GM12878 (cell line): ENCODE measurements around the gene RRAS. TPM values are rescaled to one million over a fixed set of nuclear protein-coding genes. Genes with fewer than 3 reads are reported as not detected.

Source experiments
- ATAC-seq: fragments of 200-7000 bp; cut with Tn5 transposase; 3 replicates; pipeline ENCODE4 v1.9.1; 2020; ENCODE audit warnings: mild to moderate bottlenecking, moderate library complexity
- BruUV-seq: library from RNA; stranded (reverse); fragments of 400-500 nt; replicated peaks from 2 replicates; lab custom pipeline; 2021; lab: Mats Ljungman, UMichigan
- CTCF ChIA-PET: fragments of 300-600 bp; sonication (Branson Sonifier 250); formaldehyde crosslinking; extraction: SDS; loops from one replicate; lab custom pipeline; 2021; ENCODE audit warnings: inconsistent platforms; lab: Yijun Ruan, JAX
- POLR2A ChIA-PET: fragments of 350-600 bp; formaldehyde crosslinking; extraction: SDS; loops from one replicate; lab custom pipeline; 2021; ENCODE audit warnings: inconsistent platforms; lab: Charles Lee
- RAD21 ChIA-PET: fragments of 300-600 bp; sonication (Branson Sonifier 250); formaldehyde crosslinking; loops from one replicate; lab custom pipeline; 2023; ENCODE audit warnings: antibody characterized with exemption; ENCODE audit not compliant: unreplicated experiment; lab: Charles Lee
- SMC1A ChIA-PET: fragments of 300-600 bp; sonication (Branson Sonifier 250); formaldehyde crosslinking; loops from one replicate; lab custom pipeline; 2023; ENCODE audit not compliant: unreplicated experiment, uncharacterized antibody; lab: Charles Lee
- DNase-seq: peaks from one replicate; pipeline ENCODE4 v3.0.0-alpha.2; 2011; ENCODE audit warnings: low read depth, low spot score
- FAIRE-seq: peaks from 3 replicates; lab custom pipeline; 2011; peaks lifted over from hg19 to GRCh38; lab: Jason Lieb, UNC
- H2AFZ ChIP-seq: 2 replicates; pipeline ENCODE4 v1.6.0; 2011; ENCODE audit warnings: low read depth, low read length, control low read depth; ENCODE audit not compliant: control insufficient read depth
- H3K27ac ChIP-seq: 2 replicates; pipeline ENCODE4 v1.5.1; 2011; ENCODE audit warnings: control low read depth; ENCODE audit not compliant: control insufficient read depth, insufficient read depth
- H3K27me3 ChIP-seq, 2 experiments: replicated peaks in 1 of 2; 2 replicates each; pipeline versions ENCODE4 v1.6.0 to v1.6.1; 2011; ENCODE audit warnings: low read length in 1 of 2; ENCODE audit not compliant: control insufficient read depth in 2 of 2, insufficient read depth in 2 of 2
- H3K36me3 ChIP-seq, 2 experiments: 2 replicates each; pipeline ENCODE4 v1.5.1; 2011; ENCODE audit warnings: low read length in 1 of 2; ENCODE audit not compliant: control insufficient read depth in 2 of 2, insufficient read depth in 2 of 2
- H3K4me1 ChIP-seq: 2 replicates; pipeline ENCODE4 v1.6.1; 2011; ENCODE audit warnings: mild to moderate bottlenecking, low read length, moderate library complexity, mixed read lengths; ENCODE audit not compliant: control insufficient read depth, insufficient read depth
- H3K4me2 ChIP-seq: 2 replicates; pipeline ENCODE4 v1.6.0; 2011; ENCODE audit warnings: control low read depth; ENCODE audit not compliant: control insufficient read depth, insufficient read depth
- H3K4me3 ChIP-seq: fragments of 200-600 bp; sonication (generic); 2 replicates; pipeline ENCODE4 v1.5.1; 2016
- H3K79me2 ChIP-seq: 2 replicates; pipeline ENCODE4 v1.6.0; 2011; ENCODE audit warnings: low read length; ENCODE audit not compliant: control insufficient read depth, insufficient read depth
- H3K9ac ChIP-seq: 2 replicates; pipeline ENCODE4 v1.8.0; 2011; ENCODE audit warnings: low read length, control low read depth, mixed read lengths; ENCODE audit not compliant: control insufficient read depth, insufficient read depth
- H3K9me3 ChIP-seq: replicated peaks from 3 replicates; pipeline ENCODE4 v1.5.1; 2011; ENCODE audit warnings: mild to moderate bottlenecking, low read length; ENCODE audit not compliant: control insufficient read depth, insufficient read depth
- H4K20me1 ChIP-seq: 2 replicates; pipeline ENCODE4 v1.6.0; 2011; ENCODE audit not compliant: control insufficient read depth, insufficient read depth
- CEBPZ ChIP-seq: fragments of 150-350 bp; IDR thresholded peaks from 2 replicates; pipeline ENCODE4 v1.6.1; 2016; ENCODE audit warnings: low read depth, low read length
- DPF2 ChIP-seq: fragments of 450-650 bp; IDR thresholded peaks from 2 replicates; pipeline ENCODE4 v1.6.1; 2017; ENCODE audit warnings: mild to moderate bottlenecking
- EED ChIP-seq: sonication (generic); IDR thresholded peaks from 2 replicates; pipeline ENCODE4 v1.6.1; 2016; ENCODE audit warnings: antibody characterized with exemption, low read depth
- IKZF1 ChIP-seq: fragments of 450-650 bp; conservative IDR thresholded peaks from 2 replicates; pipeline ENCODE4 v1.6.1; 2017; ENCODE audit warnings: antibody characterized with exemption, mild to moderate bottlenecking
- MXI1 ChIP-seq: fragments of 150-350 bp; IDR thresholded peaks from 2 replicates; pipeline ENCODE4 v1.6.1; 2011; ENCODE audit warnings: low read depth, mild to moderate bottlenecking, inconsistent platforms, low read length, improper control_type of control experiment
- NFXL1 ChIP-seq: fragments of 450-650 bp; IDR thresholded peaks from 2 replicates; pipeline ENCODE4 v1.6.1; 2017; ENCODE audit warnings: antibody characterized with exemption, mild to moderate bottlenecking, borderline replicate concordance
- NKRF ChIP-seq: fragments of 450-650 bp; conservative IDR thresholded peaks from 2 replicates; pipeline ENCODE4 v1.6.1; 2017; ENCODE audit warnings: mild to moderate bottlenecking, moderate library complexity
- NR2C1 ChIP-seq: fragments of 450-650 bp; IDR thresholded peaks from 2 replicates; pipeline ENCODE4 v1.6.1; 2017; ENCODE audit warnings: antibody characterized with exemption, mild to moderate bottlenecking, moderate library complexity
- PML ChIP-seq: IDR thresholded peaks from 2 replicates; pipeline ENCODE4 v1.6.1; 2012; ENCODE audit warnings: low read length, inconsistent platforms
- SRF ChIP-seq, 2 experiments: IDR thresholded peaks; 2 replicates each; pipeline ENCODE4 v1.6.1; 2011; ENCODE audit warnings: low read depth in 2 of 2, low read length in 2 of 2, mild to moderate bottlenecking in 1 of 2, moderate library complexity in 1 of 2
- ZBTB11 ChIP-seq: fragments of 450-650 bp; formaldehyde crosslinking; IDR thresholded peaks from 2 replicates; pipeline ENCODE4 v1.5.0; 2022; ENCODE audit warnings: mild to moderate bottlenecking, missing genetic modification characterization
- ZNF217 ChIP-seq: fragments of 450-650 bp; IDR thresholded peaks from 2 replicates; pipeline ENCODE4 v1.6.1; 2017; ENCODE audit warnings: antibody characterized with exemption, mild to moderate bottlenecking
- WGBS: methylation state at CpG from one replicate; pipeline ENCODE4 v1.1.6; 2016; ENCODE audit warnings: low lambda C conversion rate; ENCODE audit not compliant: insufficient replicate concordance, insufficient coverage; ENCODE audit errors: missing lambda C conversion rate; 5-methylcytosine and 5-hydroxymethylcytosine counted together
- in situ Hi-C: fragments of 300-500 bp; cut with MboI; formaldehyde crosslinking; loops from 9 replicates; pipeline ENCODE4 v1.14.3; 2018; ENCODE audit warnings: mixed read lengths
- intact Hi-C: fragments of 100-400 bp; cut with micrococcal nuclease; formaldehyde crosslinking; loops from one replicate; pipeline ENCODE4 v1.14.2; 2022; ENCODE audit not compliant: unreplicated experiment
- polyA plus RNA-seq, 11 experiments: library from polyadenylated mRNA; depleted of rRNA in 4 of 11; unstranded in 6 of 11; stranded (reverse) in 5 of 11; fragments of >200 nt; fragmentation: Nextera tagmentation in 4 of 11; fragmentation: Illumina TruSeq in 1 of 11; extraction: Ambion mirVana in 4 of 11; extraction: Trizol in 1 of 11; gene quantifications; 1 replicate in 1 of 11; 2 replicates in 10 of 11; pipeline versions ENCODE4 v1.2.1 to v1.2.3, GENCODE V29; 2011 to 2016; ENCODE audit warnings: inconsistent platforms in 2 of 11, missing spikeins in 2 of 11, low read depth in 1 of 11
- total RNA-seq, 4 experiments: library from RNA; depleted of rRNA in 3 of 4; stranded (reverse); fragments of >200 nt in 3 of 4; fragmentation: Illumina TruSeq in 1 of 4; extraction: Trizol in 1 of 4; gene quantifications; 2 replicates each; pipeline versions ENCODE4 v1.2.1 to v1.2.3, GENCODE V29; 2013 to 2021
- TF ChIP-seq, protein P1 (sequence below): IDR thresholded peaks from 2 replicates; pipeline ENCODE4 v1.6.1; 2012; ENCODE audit warnings: low read depth, low read length, improper control_type of control experiment
- TF ChIP-seq, protein P2 (sequence below): IDR thresholded peaks from 2 replicates; pipeline ENCODE4 v1.6.1; 2012; ENCODE audit warnings: low read length, inconsistent platforms

RRAS gene
- total and polyA plus RNA-seq, 10 of the 15 experiments (the other 5 are each of a cell fraction or from before 2014, with no cell fraction given): 0.24 to 5.8 (median 1.8) TPM

DNA sequence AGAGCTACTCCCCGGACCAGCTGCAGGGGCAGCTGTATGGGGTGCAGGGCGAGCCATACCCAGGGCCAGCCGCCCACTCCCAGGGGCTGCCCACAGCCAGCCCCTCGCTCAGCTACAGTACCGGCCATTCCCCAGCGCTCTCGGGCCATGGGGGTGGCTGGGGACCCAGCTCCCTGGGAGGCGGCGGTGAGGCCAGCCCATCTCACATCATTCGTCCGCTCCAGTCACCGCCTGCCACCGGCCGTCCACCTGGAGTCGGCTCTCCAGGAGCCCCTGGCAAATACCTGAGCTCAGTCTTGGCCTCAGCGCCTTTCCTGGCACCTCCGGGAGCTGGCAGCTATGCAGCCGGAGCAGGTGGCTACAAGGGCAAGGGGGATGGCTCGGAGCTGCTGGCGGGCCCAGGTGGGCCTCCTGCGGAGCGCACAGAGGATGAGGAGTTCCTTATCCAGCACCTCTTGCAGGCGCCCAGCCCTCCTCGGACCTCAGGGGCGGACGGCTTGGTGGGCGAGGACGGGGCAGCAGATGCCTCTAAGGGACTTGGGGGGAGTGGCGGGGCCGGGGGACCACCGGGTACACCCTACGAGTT, 44.0 kb downstream of the RRAS start:
- Histone ChIP-seq H3K4me1 (peaks cover 4% of the 10 kb centered on the region; the same call in 1 of the 2 replicates), H3K27ac (no peak overlapping the region), H3K27me3 (no peaks in the 10 kb centered on the region), H3K79me2 (peaks cover 26% of the 10 kb centered on the region), H3K4me2 (no peak overlapping the region), H3K9me3 (no peaks in the 10 kb centered on the region), H4K20me1 (peaks cover 3% of the 10 kb centered on the region; the same call in 1 of the 2 replicates), H3K9ac (no peak overlapping the region), H3K4me3 (no peak overlapping the region), H3K36me3 (peaks cover 7 to 21% of the 10 kb centered on the region in 2 experiments; a peak in 3 of 4 replicates), H2AFZ (no peak overlapping the region)
- ChIA-PET RAD21 (no interaction called here), CTCF (no interaction called here), SMC1A (no interaction called here), POLR2A (interaction anchor here (0.8 kb wide), 1 partner anchor 38 kb away, joined by 3 read pairs; no protein-coding TSS in a partner anchor)
- ATAC-seq (no peak), DNase-seq (no peak), FAIRE-seq (no peak)
- intact Hi-C loops (no loop called here), in situ Hi-C loops (no loop called here)
- 94% methylated on average over 30 of the region's 32 CpGs for WGBS
- BruUV-seq: no TSS peak
- TF ChIP-seq, protein P1, sequence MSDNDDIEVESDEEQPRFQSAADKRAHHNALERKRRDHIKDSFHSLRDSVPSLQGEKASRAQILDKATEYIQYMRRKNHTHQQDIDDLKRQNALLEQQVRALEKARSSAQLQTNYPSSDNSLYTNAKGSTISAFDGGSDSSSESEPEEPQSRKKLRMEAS: no peak
- TF ChIP-seq NFXL1: no peak
- no peak for TF ChIP-seq ZNF217
- TF ChIP-seq SRF (IDR thresholded peaks at IDR 0.05; ENCODE audit: low read depth in 2 of 2, low read length in 2 of 2): no peak
- no peak for TF ChIP-seq DPF2
- no peak for TF ChIP-seq IKZF1
- TF ChIP-seq NR2C1: no peak
- no peak for TF ChIP-seq MXI1
- TF ChIP-seq EED: no peak
- TF ChIP-seq CEBPZ: no peak
- TF ChIP-seq, protein P2, sequence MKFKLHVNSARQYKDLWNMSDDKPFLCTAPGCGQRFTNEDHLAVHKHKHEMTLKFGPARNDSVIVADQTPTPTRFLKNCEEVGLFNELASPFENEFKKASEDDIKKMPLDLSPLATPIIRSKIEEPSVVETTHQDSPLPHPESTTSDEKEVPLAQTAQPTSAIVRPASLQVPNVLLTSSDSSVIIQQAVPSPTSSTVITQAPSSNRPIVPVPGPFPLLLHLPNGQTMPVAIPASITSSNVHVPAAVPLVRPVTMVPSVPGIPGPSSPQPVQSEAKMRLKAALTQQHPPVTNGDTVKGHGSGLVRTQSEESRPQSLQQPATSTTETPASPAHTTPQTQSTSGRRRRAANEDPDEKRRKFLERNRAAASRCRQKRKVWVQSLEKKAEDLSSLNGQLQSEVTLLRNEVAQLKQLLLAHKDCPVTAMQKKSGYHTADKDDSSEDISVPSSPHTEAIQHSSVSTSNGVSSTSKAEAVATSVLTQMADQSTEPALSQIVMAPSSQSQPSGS: no peak
- TF ChIP-seq NKRF: no peak
- TF ChIP-seq ZBTB11: no peak
- TF ChIP-seq PML: no peak
